ENCODE data around the gene PTPRD.

The PTPRD gene

GRCh38 chr9:9305600-9305999 lies 1307.2 kb downstream of the PTPRD start:
- TF ChIP-seq EZH2 (IDR thresholded peaks at IDR 0.05) (no peak), FOXP2 (optimal IDR thresholded peaks at IDR 0.05; ENCODE audit: control extremely low read depth, extremely low read length, insufficient read depth) (no peak), POLR2AphosphoS5 (IDR thresholded peaks at IDR 0.05; ENCODE audit: borderline replicate concordance, low read depth, low read length) (no peak)
- H3K4me3 ChIP-seq: no peak overlapping the region
- H3K9me3 ChIP-seq (ENCODE audit: low read depth, low read length): no peaks in the 10 kb centered on the region
- H3K27ac ChIP-seq: no peak overlapping the region
- DNase-seq (ENCODE audit: low read depth, low spot score): no peak
- no peak overlapping the region for H3K9ac ChIP-seq (ENCODE audit: insufficient read length)
- H3K36me3 ChIP-seq (ENCODE audit: insufficient read depth, low read length): no peaks in the 10 kb centered on the region

- TF ChIP-seq EZH2 (IDR thresholded peaks at IDR 0.05) (no peak), FOXP2 (optimal IDR thresholded peaks at IDR 0.05; ENCODE audit: control extremely low read depth, extremely low read length, insufficient read depth) (no peak), POLR2AphosphoS5 (IDR thresholded peaks at IDR 0.05; ENCODE audit: borderline replicate concordance, low read depth, low read length) (no peak)
- H3K36me3 ChIP-seq (ENCODE audit: insufficient read depth, low read length): no peaks in the 10 kb centered on the region
- H3K9ac ChIP-seq (ENCODE audit: insufficient read length): no peak overlapping the region
- DNase-seq (ENCODE audit: low read depth, low spot score): no peak
- H3K9me3 ChIP-seq (ENCODE audit: low read depth, low read length): no peaks in the 10 kb centered on the region
- H3K4me3 ChIP-seq: no peak overlapping the region
- no peak overlapping the region for H3K27ac ChIP-seq
Observed at GRCh38 chr9:9299134-9299533, 1313.7 kb downstream of the PTPRD start.

- Histone ChIP-seq H3K27ac (no peak overlapping the region), H3K9ac (ENCODE audit: insufficient read length) (no peak overlapping the region), H3K36me3 (ENCODE audit: insufficient read depth, low read length) (no peaks in the 10 kb centered on the region), H3K4me3 (no peak overlapping the region), H3K9me3 (ENCODE audit: low read depth, low read length) (no peaks in the 10 kb centered on the region)
- TF ChIP-seq POLR2AphosphoS5 (IDR thresholded peaks at IDR 0.05; ENCODE audit: borderline replicate concordance, low read depth, low read length) (no peak), EZH2 (IDR thresholded peaks at IDR 0.05) (no peak), FOXP2 (optimal IDR thresholded peaks at IDR 0.05; ENCODE audit: control extremely low read depth, extremely low read length, insufficient read depth) (no peak)
- no peak for DNase-seq (ENCODE audit: low read depth, low spot score)
Observed at GRCh38 chr9:9286001-9286400, 1326.8 kb downstream of the PTPRD start.

- no peak for TF ChIP-seq POLR2AphosphoS5 (IDR thresholded peaks at IDR 0.05; ENCODE audit: borderline replicate concordance, low read depth, low read length)
- no peak for TF ChIP-seq EZH2 (IDR thresholded peaks at IDR 0.05)
- no peak for TF ChIP-seq FOXP2 (optimal IDR thresholded peaks at IDR 0.05; ENCODE audit: control extremely low read depth, extremely low read length, insufficient read depth)
- Histone ChIP-seq H3K27ac (no peak overlapping the region), H3K9me3 (ENCODE audit: low read depth, low read length) (no peaks in the 10 kb centered on the region), H3K36me3 (ENCODE audit: insufficient read depth, low read length) (no peaks in the 10 kb centered on the region), H3K9ac (ENCODE audit: insufficient read length) (no peak overlapping the region), H3K4me3 (no peak overlapping the region)
- DNase-seq (ENCODE audit: low read depth, low spot score): no peak
Observed at GRCh38 chr9:9284201-9284600, 1328.6 kb downstream of the PTPRD start.

- no peaks in the 10 kb centered on the region for H3K9me3 ChIP-seq (ENCODE audit: low read depth, low read length)
- no peak overlapping the region for H3K4me3 ChIP-seq
- no peak for DNase-seq (ENCODE audit: low read depth, low spot score)
- no peak overlapping the region for H3K9ac ChIP-seq (ENCODE audit: insufficient read length)
- H3K36me3 ChIP-seq (ENCODE audit: insufficient read depth, low read length): no peaks in the 10 kb centered on the region
- TF ChIP-seq FOXP2 (optimal IDR thresholded peaks at IDR 0.05; ENCODE audit: control extremely low read depth, extremely low read length, insufficient read depth) (no peak), POLR2AphosphoS5 (IDR thresholded peaks at IDR 0.05; ENCODE audit: borderline replicate concordance, low read depth, low read length) (no peak), EZH2 (IDR thresholded peaks at IDR 0.05) (no peak)
- H3K27ac ChIP-seq: no peak overlapping the region
Observed at GRCh38 chr9:9283159-9283986, 1329.4 kb downstream of the PTPRD start.

GRCh38 chr9:9275601-9276000 lies 1337.2 kb downstream of the PTPRD start:
- no peak overlapping the region for H3K27ac ChIP-seq
- no peak overlapping the region for H3K4me3 ChIP-seq
- H3K9me3 ChIP-seq (ENCODE audit: low read depth, low read length): no peaks in the 10 kb centered on the region
- no peak overlapping the region for H3K9ac ChIP-seq (ENCODE audit: insufficient read length)
- no peak for DNase-seq (ENCODE audit: low read depth, low spot score)
- no peaks in the 10 kb centered on the region for H3K36me3 ChIP-seq (ENCODE audit: insufficient read depth, low read length)
- TF ChIP-seq FOXP2 (optimal IDR thresholded peaks at IDR 0.05; ENCODE audit: control extremely low read depth, extremely low read length, insufficient read depth) (no peak), EZH2 (IDR thresholded peaks at IDR 0.05) (no peak), POLR2AphosphoS5 (IDR thresholded peaks at IDR 0.05; ENCODE audit: borderline replicate concordance, low read depth, low read length) (no peak)

GRCh38 chr9:9257999-9258498 lies 1354.8 kb downstream of the PTPRD start:
- no peaks in the 10 kb centered on the region for H3K9me3 ChIP-seq (ENCODE audit: low read depth, low read length)
- TF ChIP-seq FOXP2 (optimal IDR thresholded peaks at IDR 0.05; ENCODE audit: control extremely low read depth, extremely low read length, insufficient read depth) (no peak), POLR2AphosphoS5 (IDR thresholded peaks at IDR 0.05; ENCODE audit: borderline replicate concordance, low read depth, low read length) (no peak), EZH2 (IDR thresholded peaks at IDR 0.05) (no peak)
- no peak for DNase-seq (ENCODE audit: low read depth, low spot score)
- H3K9ac ChIP-seq (ENCODE audit: insufficient read length): no peak overlapping the region
- no peak overlapping the region for H3K27ac ChIP-seq
- no peaks in the 10 kb centered on the region for H3K36me3 ChIP-seq (ENCODE audit: insufficient read depth, low read length)
- H3K4me3 ChIP-seq: no peak overlapping the region

- H3K9me3 ChIP-seq (ENCODE audit: low read depth, low read length): no peaks in the 10 kb centered on the region
- H3K4me3 ChIP-seq: no peak overlapping the region
- no peak overlapping the region for H3K9ac ChIP-seq (ENCODE audit: insufficient read length)
- H3K27ac ChIP-seq: no peak overlapping the region
- no peak for DNase-seq (ENCODE audit: low read depth, low spot score)
- TF ChIP-seq POLR2AphosphoS5 (IDR thresholded peaks at IDR 0.05; ENCODE audit: borderline replicate concordance, low read depth, low read length) (no peak), FOXP2 (optimal IDR thresholded peaks at IDR 0.05; ENCODE audit: control extremely low read depth, extremely low read length, insufficient read depth) (no peak), EZH2 (IDR thresholded peaks at IDR 0.05) (no peak)
- H3K36me3 ChIP-seq (ENCODE audit: insufficient read depth, low read length): no peaks in the 10 kb centered on the region
Observed at GRCh38 chr9:9246726-9247125, 1366.1 kb downstream of the PTPRD start.
